ENCODE data around the gene TPD52L2.

The TPD52L2 gene

DNA sequence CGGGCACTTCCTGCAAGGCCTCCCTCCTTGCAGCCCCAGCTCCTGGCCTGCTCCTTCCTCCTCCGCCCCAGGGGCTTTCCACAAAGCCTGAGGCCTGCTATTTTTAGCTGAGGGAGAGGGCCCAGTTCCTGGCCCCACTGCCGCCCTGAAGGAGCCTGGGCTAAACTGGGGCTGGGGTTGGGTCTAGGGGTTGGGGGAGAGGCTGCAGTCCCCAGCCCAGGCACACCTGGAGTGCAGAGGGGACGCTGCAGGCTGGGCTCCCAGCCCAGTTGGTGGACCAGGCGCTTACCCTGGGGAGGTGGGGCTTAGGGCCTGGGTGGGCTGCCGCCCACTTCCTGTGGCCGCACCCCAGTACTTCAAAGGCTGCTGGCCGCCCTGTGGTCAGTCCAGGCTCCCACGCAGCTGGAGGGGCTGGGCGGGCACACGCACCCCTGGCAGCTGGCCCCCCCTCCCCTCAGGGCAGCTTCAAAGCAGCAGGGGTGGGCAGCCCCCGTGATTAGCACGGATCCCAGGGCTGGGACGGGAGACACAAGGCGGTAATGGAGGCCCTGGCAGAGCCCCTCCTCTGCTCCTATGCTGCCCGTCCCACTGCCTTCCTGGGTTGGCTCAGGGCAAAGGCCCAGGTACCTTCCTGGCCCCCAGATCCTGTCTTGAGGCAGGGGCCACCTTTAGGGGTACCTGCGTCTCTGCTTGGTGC lies 10.9 kb upstream of the TPD52L2 start:
- TF ChIP-seq CTCF (IDR thresholded peaks at IDR 0.05; ENCODE audit: low read depth, low read length) = no peak
- no peak overlapping the region for H3K4me3 ChIP-seq (ENCODE audit: low read depth, low read length)

GRCh38 chr20:63854766-63855362 lies 10.2 kb upstream of the TPD52L2 start:
- H3K4me3 ChIP-seq (ENCODE audit: low read depth, low read length) = no peak overlapping the region
- no peak for TF ChIP-seq CTCF (IDR thresholded peaks at IDR 0.05; ENCODE audit: low read depth, low read length)

DNA sequence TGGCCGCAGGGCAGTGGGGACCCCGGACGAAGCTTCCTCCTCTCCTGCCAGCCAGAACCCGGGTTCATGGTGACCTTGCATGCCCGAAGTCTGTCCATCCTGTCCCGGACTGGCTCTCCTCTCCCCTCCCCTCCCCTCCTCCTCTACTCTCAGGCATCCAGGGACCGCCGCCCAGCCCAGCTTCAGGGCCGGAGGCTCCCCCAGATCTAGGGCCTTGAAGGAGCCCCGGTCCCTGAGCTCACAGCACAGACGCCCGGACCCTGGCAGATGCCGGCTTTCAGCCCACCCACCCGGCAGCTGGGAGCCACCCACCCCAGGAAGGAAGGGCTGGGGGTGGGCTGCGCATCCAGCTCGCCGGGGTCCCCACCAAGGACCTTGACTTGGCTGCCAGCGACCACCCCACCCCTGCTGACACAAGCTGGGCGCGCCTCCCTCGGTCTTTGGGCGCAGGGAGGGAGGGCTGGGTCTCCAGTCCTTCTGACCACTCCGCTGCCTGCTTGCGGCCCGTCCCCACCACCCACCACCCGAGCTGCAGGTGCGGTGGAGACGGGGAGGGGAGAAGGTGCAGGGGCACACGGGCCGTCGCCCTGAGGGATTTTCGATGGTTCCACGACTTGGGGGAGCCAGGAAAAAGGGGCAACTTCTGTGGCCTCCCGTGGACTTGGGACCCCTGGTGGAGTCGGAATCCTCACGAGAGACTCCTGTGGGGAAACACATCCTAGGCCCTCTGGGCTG lies 9.5 kb upstream of the TPD52L2 start:
- no peak for TF ChIP-seq CTCF (IDR thresholded peaks at IDR 0.05; ENCODE audit: low read depth, low read length)
- no peak overlapping the region for H3K4me3 ChIP-seq (ENCODE audit: low read depth, low read length)

DNA sequence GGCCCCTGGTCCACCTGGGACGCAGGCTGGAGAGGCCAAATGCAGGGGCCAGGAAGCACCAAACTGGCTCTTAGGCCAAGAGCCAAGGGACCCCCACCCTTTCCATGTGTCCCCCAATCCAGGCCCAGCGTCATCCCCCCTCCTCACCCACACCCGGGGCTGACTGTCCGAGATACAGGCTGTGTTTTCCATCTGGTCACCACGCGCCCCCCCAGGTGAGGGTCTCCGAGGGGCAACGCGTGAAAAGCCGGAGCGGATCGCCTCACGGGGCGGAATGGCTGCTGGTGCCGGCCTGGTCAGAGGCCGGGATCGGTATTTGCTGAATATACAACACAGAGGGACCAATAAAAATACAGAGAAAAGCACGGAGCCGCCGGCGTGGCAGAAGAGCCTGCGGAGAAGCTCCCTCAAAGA lies 9.0 kb upstream of the TPD52L2 start:
- no peak overlapping the region for H3K4me3 ChIP-seq (ENCODE audit: low read depth, low read length)
- no peak for TF ChIP-seq CTCF (IDR thresholded peaks at IDR 0.05; ENCODE audit: low read depth, low read length)

- H3K4me3 ChIP-seq (ENCODE audit: low read depth, low read length) = no peak overlapping the region
- no peak for TF ChIP-seq CTCF (IDR thresholded peaks at IDR 0.05; ENCODE audit: low read depth, low read length)
These were observed 7.2 kb upstream of the TPD52L2 start for GRCh38 chr20:63857764-63858392.

DNA sequence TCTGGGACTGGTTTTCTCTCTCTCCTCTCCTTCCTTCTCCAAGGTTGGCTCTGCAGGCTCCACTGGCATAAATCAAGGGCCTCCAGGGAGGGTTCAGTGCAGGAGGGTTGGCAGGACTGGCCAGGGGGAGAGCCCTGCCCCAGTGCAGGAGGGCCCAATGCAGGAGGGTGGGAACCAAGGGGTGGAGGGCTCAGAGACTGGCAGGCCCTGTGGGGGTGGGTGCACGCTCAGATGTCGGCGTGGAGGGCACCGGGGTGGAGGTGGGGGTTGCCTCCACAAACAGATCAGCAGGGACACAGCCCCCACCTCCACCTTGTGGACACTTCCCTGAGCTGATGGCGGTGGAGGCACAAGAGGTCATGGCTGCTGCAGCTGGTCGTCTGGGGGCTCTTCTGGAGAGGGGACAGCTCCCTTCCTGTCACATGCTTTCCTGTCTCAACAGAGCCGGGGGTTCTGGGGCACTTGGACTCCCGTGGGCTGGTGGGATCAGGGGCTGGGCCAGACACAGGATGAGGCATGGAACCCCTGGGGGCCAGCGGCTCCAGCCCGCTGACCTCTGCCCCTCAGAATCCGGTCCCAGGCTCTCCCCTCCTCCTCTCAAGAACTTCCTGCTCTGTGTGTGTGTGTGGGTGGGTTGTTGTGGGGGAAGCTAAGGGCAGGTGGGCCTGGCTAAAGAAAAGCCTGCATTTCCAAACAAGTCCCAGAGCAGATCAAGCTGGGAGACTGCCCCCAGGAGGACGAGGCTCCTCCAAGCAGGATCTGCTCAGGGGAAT lies 6.5 kb upstream of the TPD52L2 start:
- peak; percentile 9; the same call in 1 of the 2 replicates for TF ChIP-seq CTCF (IDR thresholded peaks at IDR 0.05; ENCODE audit: low read depth, low read length)
- no peak overlapping the region for H3K4me3 ChIP-seq (ENCODE audit: low read depth, low read length)

All from WI38 (cell line).